ENCODE data around the gene CTSL.

The CTSL gene

GRCh38 chr9:87725900-87726709 lies at the start of gene CTSL:
TSS of gene CTSL (plus strand) at chr9:87726119. CDS start at chr9:87727604, 1,485 bp downstream.
- H3K36me3 ChIP-seq (ENCODE audit: control insufficient read depth, insufficient read depth, low read length) = no peaks in the 10 kb centered on the region
- peak within 1 kb of the TSS; percentile 45 for H3K4me3 ChIP-seq (ENCODE audit: low read length)
- WGBS (ENCODE audit: insufficient coverage, insufficient read length) = no CpG with 5 or more reads among the region's 67 CpGs
- H3K27me3 ChIP-seq (ENCODE audit: control insufficient read depth, insufficient read depth, low read length) = no peaks in the 10 kb centered on the region
- peak; percentile 77 for DNase-seq (ENCODE audit: low read depth, low spot score)
- no peaks in the 10 kb centered on the region for H3K4me1 ChIP-seq (ENCODE audit: control insufficient read depth, insufficient read depth, low read length)
- H3K27ac ChIP-seq (ENCODE audit: low read length) = no peak within 1 kb of the TSS
- H3K9me3 ChIP-seq (ENCODE audit: control insufficient read depth, insufficient read depth, low read length) = no peaks in the 10 kb centered on the region

GRCh38 chr9:87676976-87677775 lies 48.7 kb upstream of the CTSL start:
- H3K27me3 ChIP-seq (ENCODE audit: control insufficient read depth, insufficient read depth, low read length) = no peaks in the 10 kb centered on the region
- no CpG with 5 or more reads among the region's 14 CpGs for WGBS (ENCODE audit: insufficient coverage, insufficient read length)
- no peak overlapping the region for H3K27ac ChIP-seq (ENCODE audit: low read length)
- H3K4me1 ChIP-seq (ENCODE audit: control insufficient read depth, insufficient read depth, low read length) = no peaks in the 10 kb centered on the region
- no peak overlapping the region for H3K4me3 ChIP-seq (ENCODE audit: low read length)
- no peak for DNase-seq (ENCODE audit: low read depth, low spot score)
- no peaks in the 10 kb centered on the region for H3K9me3 ChIP-seq (ENCODE audit: control insufficient read depth, insufficient read depth, low read length)
- H3K36me3 ChIP-seq (ENCODE audit: control insufficient read depth, insufficient read depth, low read length) = peaks cover 15% of the 10 kb centered on the region

GRCh38 chr9:87677776-87678587 lies 47.9 kb upstream of the CTSL start:
- Histone ChIP-seq H3K9me3 (ENCODE audit: control insufficient read depth, insufficient read depth, low read length) (no peaks in the 10 kb centered on the region), H3K27ac (ENCODE audit: low read length) (no peak overlapping the region), H3K27me3 (ENCODE audit: control insufficient read depth, insufficient read depth, low read length) (no peaks in the 10 kb centered on the region), H3K36me3 (ENCODE audit: control insufficient read depth, insufficient read depth, low read length) (peaks cover 13% of the 10 kb centered on the region), H3K4me3 (ENCODE audit: low read length) (no peak overlapping the region), H3K4me1 (ENCODE audit: control insufficient read depth, insufficient read depth, low read length) (no peaks in the 10 kb centered on the region)
- WGBS (ENCODE audit: insufficient coverage, insufficient read length) = no CpG with 5 or more reads among the region's 17 CpGs
- no peak for DNase-seq (ENCODE audit: low read depth, low spot score)

- Histone ChIP-seq H3K27ac (ENCODE audit: low read length) (no peak overlapping the region), H3K27me3 (ENCODE audit: control insufficient read depth, insufficient read depth, low read length) (no peaks in the 10 kb centered on the region), H3K36me3 (ENCODE audit: control insufficient read depth, insufficient read depth, low read length) (peaks cover 11% of the 10 kb centered on the region), H3K9me3 (ENCODE audit: control insufficient read depth, insufficient read depth, low read length) (no peaks in the 10 kb centered on the region), H3K4me3 (ENCODE audit: low read length) (no peak overlapping the region), H3K4me1 (ENCODE audit: control insufficient read depth, insufficient read depth, low read length) (no peaks in the 10 kb centered on the region)
- DNase-seq (ENCODE audit: low read depth, low spot score) = peak; percentile 68
- no CpG with 5 or more reads among the region's 9 CpGs for WGBS (ENCODE audit: insufficient coverage, insufficient read length)
Measured at GRCh38 chr9:87678650-87679355, 47.1 kb upstream of the CTSL start.

GRCh38 chr9:87681271-87682061 lies 44.5 kb upstream of the CTSL start:
- no peak for DNase-seq (ENCODE audit: low read depth, low spot score)
- no peaks in the 10 kb centered on the region for H3K9me3 ChIP-seq (ENCODE audit: control insufficient read depth, insufficient read depth, low read length)
- no peak overlapping the region for H3K27ac ChIP-seq (ENCODE audit: low read length)
- no peak overlapping the region for H3K4me3 ChIP-seq (ENCODE audit: low read length)
- H3K27me3 ChIP-seq (ENCODE audit: control insufficient read depth, insufficient read depth, low read length) = no peaks in the 10 kb centered on the region
- H3K36me3 ChIP-seq (ENCODE audit: control insufficient read depth, insufficient read depth, low read length) = peaks cover 18% of the 10 kb centered on the region
- H3K4me1 ChIP-seq (ENCODE audit: control insufficient read depth, insufficient read depth, low read length) = no peaks in the 10 kb centered on the region
- WGBS (ENCODE audit: insufficient coverage, insufficient read length) = no CpG with 5 or more reads among the region's 11 CpGs

GRCh38 chr9:87682085-87682484 lies 43.8 kb upstream of the CTSL start:
- no peak for DNase-seq (ENCODE audit: low read depth, low spot score)
- no peaks in the 10 kb centered on the region for H3K27me3 ChIP-seq (ENCODE audit: control insufficient read depth, insufficient read depth, low read length)
- WGBS (ENCODE audit: insufficient coverage, insufficient read length) = no CpG with 5 or more reads among the region's 4 CpGs
- no peaks in the 10 kb centered on the region for H3K9me3 ChIP-seq (ENCODE audit: control insufficient read depth, insufficient read depth, low read length)
- H3K4me3 ChIP-seq (ENCODE audit: low read length) = no peak overlapping the region
- no peak overlapping the region for H3K27ac ChIP-seq (ENCODE audit: low read length)
- no peaks in the 10 kb centered on the region for H3K4me1 ChIP-seq (ENCODE audit: control insufficient read depth, insufficient read depth, low read length)
- peaks cover 21% of the 10 kb centered on the region for H3K36me3 ChIP-seq (ENCODE audit: control insufficient read depth, insufficient read depth, low read length)

- WGBS (ENCODE audit: insufficient coverage, insufficient read length) = no CpG with 5 or more reads among the region's 4 CpGs
- Histone ChIP-seq H3K4me3 (ENCODE audit: low read length) (no peak overlapping the region), H3K4me1 (ENCODE audit: control insufficient read depth, insufficient read depth, low read length) (no peaks in the 10 kb centered on the region), H3K27ac (ENCODE audit: low read length) (no peak overlapping the region), H3K36me3 (ENCODE audit: control insufficient read depth, insufficient read depth, low read length) (peaks cover 22% of the 10 kb centered on the region), H3K9me3 (ENCODE audit: control insufficient read depth, insufficient read depth, low read length) (no peaks in the 10 kb centered on the region), H3K27me3 (ENCODE audit: control insufficient read depth, insufficient read depth, low read length) (no peaks in the 10 kb centered on the region)
- DNase-seq (ENCODE audit: low read depth, low spot score) = no peak
Measured at GRCh38 chr9:87682618-87683017, 43.3 kb upstream of the CTSL start.

GRCh38 chr9:87683751-87684626 lies 41.9 kb upstream of the CTSL start:
- Histone ChIP-seq H3K27me3 (ENCODE audit: control insufficient read depth, insufficient read depth, low read length) (no peaks in the 10 kb centered on the region), H3K36me3 (ENCODE audit: control insufficient read depth, insufficient read depth, low read length) (peaks cover 22% of the 10 kb centered on the region), H3K4me3 (ENCODE audit: low read length) (no peak overlapping the region), H3K4me1 (ENCODE audit: control insufficient read depth, insufficient read depth, low read length) (no peaks in the 10 kb centered on the region), H3K9me3 (ENCODE audit: control insufficient read depth, insufficient read depth, low read length) (no peaks in the 10 kb centered on the region), H3K27ac (ENCODE audit: low read length) (no peak overlapping the region)
- no peak for DNase-seq (ENCODE audit: low read depth, low spot score)
- WGBS (ENCODE audit: insufficient coverage, insufficient read length) = no CpG with 5 or more reads among the region's 24 CpGs
